GM12878 (cell line): ENCODE data around the gene MRPS14. TPM values are rescaled to one million over a fixed set of nuclear protein-coding genes. Genes with fewer than 3 reads are reported as not detected.

Experiments used
- ATAC-seq: fragments of 200-7000 bp; cut with Tn5 transposase; 3 replicates; pipeline ENCODE4 v1.9.1; 2020; ENCODE audit warnings: mild to moderate bottlenecking, moderate library complexity
- BruUV-seq: library from RNA; stranded (reverse); fragments of 400-500 nt; replicated peaks from 2 replicates; lab custom pipeline; 2021; lab: Mats Ljungman, UMichigan
- CTCF ChIA-PET: fragments of 300-600 bp; sonication (Branson Sonifier 250); formaldehyde crosslinking; extraction: SDS; loops from one replicate; lab custom pipeline; 2021; ENCODE audit warnings: inconsistent platforms; lab: Yijun Ruan, JAX
- POLR2A ChIA-PET: fragments of 350-600 bp; formaldehyde crosslinking; extraction: SDS; loops from one replicate; lab custom pipeline; 2021; ENCODE audit warnings: inconsistent platforms; lab: Charles Lee
- RAD21 ChIA-PET: fragments of 300-600 bp; sonication (Branson Sonifier 250); formaldehyde crosslinking; loops from one replicate; lab custom pipeline; 2023; ENCODE audit warnings: antibody characterized with exemption; ENCODE audit not compliant: unreplicated experiment; lab: Charles Lee
- SMC1A ChIA-PET: fragments of 300-600 bp; sonication (Branson Sonifier 250); formaldehyde crosslinking; loops from one replicate; lab custom pipeline; 2023; ENCODE audit not compliant: unreplicated experiment, uncharacterized antibody; lab: Charles Lee
- DNase-seq: peaks from one replicate; pipeline ENCODE4 v3.0.0-alpha.2; 2011; ENCODE audit warnings: low read depth, low spot score
- FAIRE-seq: peaks from 3 replicates; lab custom pipeline; 2011; peaks lifted over from hg19 to GRCh38; lab: Jason Lieb, UNC
- H2AFZ ChIP-seq: 2 replicates; pipeline ENCODE4 v1.6.0; 2011; ENCODE audit warnings: low read depth, low read length, control low read depth; ENCODE audit not compliant: control insufficient read depth
- H3K27ac ChIP-seq: 2 replicates; pipeline ENCODE4 v1.5.1; 2011; ENCODE audit warnings: control low read depth; ENCODE audit not compliant: control insufficient read depth, insufficient read depth
- H3K27me3 ChIP-seq, 2 experiments: replicated peaks in 1 of 2; 2 replicates each; pipeline versions ENCODE4 v1.6.0 to v1.6.1; 2011; ENCODE audit warnings: low read length in 1 of 2; ENCODE audit not compliant: control insufficient read depth in 2 of 2, insufficient read depth in 2 of 2
- H3K36me3 ChIP-seq, 2 experiments: 2 replicates each; pipeline ENCODE4 v1.5.1; 2011; ENCODE audit warnings: low read length in 1 of 2; ENCODE audit not compliant: control insufficient read depth in 2 of 2, insufficient read depth in 2 of 2
- H3K4me1 ChIP-seq: 2 replicates; pipeline ENCODE4 v1.6.1; 2011; ENCODE audit warnings: mild to moderate bottlenecking, low read length, moderate library complexity, mixed read lengths; ENCODE audit not compliant: control insufficient read depth, insufficient read depth
- H3K4me2 ChIP-seq: 2 replicates; pipeline ENCODE4 v1.6.0; 2011; ENCODE audit warnings: control low read depth; ENCODE audit not compliant: control insufficient read depth, insufficient read depth
- H3K4me3 ChIP-seq: fragments of 200-600 bp; sonication (generic); 2 replicates; pipeline ENCODE4 v1.5.1; 2016
- H3K79me2 ChIP-seq: 2 replicates; pipeline ENCODE4 v1.6.0; 2011; ENCODE audit warnings: low read length; ENCODE audit not compliant: control insufficient read depth, insufficient read depth
- H3K9ac ChIP-seq: 2 replicates; pipeline ENCODE4 v1.8.0; 2011; ENCODE audit warnings: low read length, control low read depth, mixed read lengths; ENCODE audit not compliant: control insufficient read depth, insufficient read depth
- H3K9me3 ChIP-seq: replicated peaks from 3 replicates; pipeline ENCODE4 v1.5.1; 2011; ENCODE audit warnings: mild to moderate bottlenecking, low read length; ENCODE audit not compliant: control insufficient read depth, insufficient read depth
- H4K20me1 ChIP-seq: 2 replicates; pipeline ENCODE4 v1.6.0; 2011; ENCODE audit not compliant: control insufficient read depth, insufficient read depth
- BMI1 ChIP-seq: fragments of 450-650 bp; IDR thresholded peaks from 2 replicates; pipeline ENCODE4 v1.6.1; 2016; ENCODE audit warnings: mild to moderate bottlenecking, moderate library complexity, borderline replicate concordance
- CBX5 ChIP-seq: sonication (generic); IDR thresholded peaks from 2 replicates; pipeline ENCODE4 v1.6.1; 2016; ENCODE audit warnings: low read depth, moderate library complexity, mild to moderate bottlenecking, inconsistent platforms
- ESRRA ChIP-seq: IDR thresholded peaks from 2 replicates; pipeline ENCODE4 v1.6.1; 2012; ENCODE audit warnings: mild to moderate bottlenecking, low read length, improper control_type of control experiment
- HSF1 ChIP-seq: fragments of 150-350 bp; IDR thresholded peaks from 2 replicates; pipeline ENCODE4 v1.6.1; 2014; ENCODE audit warnings: mild to moderate bottlenecking, low read depth, low read length
- MEF2B ChIP-seq: fragments of 450-650 bp; IDR thresholded peaks from 2 replicates; pipeline ENCODE4 v1.6.1; 2018; ENCODE audit warnings: mild to moderate bottlenecking, moderate library complexity; ENCODE audit not compliant: partially characterized antibody, poor library complexity, severe bottlenecking
- NKRF ChIP-seq: fragments of 450-650 bp; conservative IDR thresholded peaks from 2 replicates; pipeline ENCODE4 v1.6.1; 2017; ENCODE audit warnings: mild to moderate bottlenecking, moderate library complexity
- POLR2AphosphoS2 ChIP-seq: IDR thresholded peaks from 2 replicates; pipeline ENCODE4 v1.6.1; 2011; ENCODE audit warnings: low read depth, mild to moderate bottlenecking, low read length, improper control_type of control experiment, moderate library complexity
- POLR2AphosphoS5 ChIP-seq: IDR thresholded peaks from 2 replicates; pipeline ENCODE4 v1.6.1; 2011; ENCODE audit warnings: mild to moderate bottlenecking, low read length, inconsistent platforms
- RELB ChIP-seq: fragments of 450-650 bp; IDR thresholded peaks from 2 replicates; pipeline ENCODE4 v1.6.1; 2017; ENCODE audit warnings: low read depth, mild to moderate bottlenecking, moderate library complexity
- STAT1 ChIP-seq: fragments of 450-650 bp; conservative IDR thresholded peaks from 2 replicates; pipeline ENCODE4 v1.6.1; 2014; ENCODE audit warnings: antibody characterized with exemption, mild to moderate bottlenecking
- TCF3 ChIP-seq: IDR thresholded peaks from 2 replicates; pipeline ENCODE4 v1.6.1; 2012; ENCODE audit warnings: low read depth, mild to moderate bottlenecking, low read length, borderline replicate concordance; ENCODE audit not compliant: insufficient read depth
- TCF7 ChIP-seq: IDR thresholded peaks from 2 replicates; pipeline ENCODE4 v1.6.1; 2014; ENCODE audit warnings: antibody characterized with exemption, borderline replicate concordance
- YY1 ChIP-seq: IDR thresholded peaks from 2 replicates; pipeline ENCODE4 v1.6.1; 2011; ENCODE audit warnings: low read depth, mild to moderate bottlenecking, low read length
- ZNF217 ChIP-seq: fragments of 450-650 bp; IDR thresholded peaks from 2 replicates; pipeline ENCODE4 v1.6.1; 2017; ENCODE audit warnings: antibody characterized with exemption, mild to moderate bottlenecking
- ZNF24 ChIP-seq: fragments of 450-650 bp; IDR thresholded peaks from 2 replicates; pipeline ENCODE4 v1.6.1; 2017; ENCODE audit warnings: antibody characterized with exemption, mild to moderate bottlenecking
- WGBS: methylation state at CpG from one replicate; pipeline ENCODE4 v1.1.6; 2016; ENCODE audit warnings: low lambda C conversion rate; ENCODE audit not compliant: insufficient replicate concordance, insufficient coverage; ENCODE audit errors: missing lambda C conversion rate; 5-methylcytosine and 5-hydroxymethylcytosine counted together
- in situ Hi-C: fragments of 300-500 bp; cut with MboI; formaldehyde crosslinking; loops from 9 replicates; pipeline ENCODE4 v1.14.3; 2018; ENCODE audit warnings: mixed read lengths
- intact Hi-C: fragments of 100-400 bp; cut with micrococcal nuclease; formaldehyde crosslinking; loops from one replicate; pipeline ENCODE4 v1.14.2; 2022; ENCODE audit not compliant: unreplicated experiment
- polyA plus RNA-seq, 11 experiments: library from polyadenylated mRNA; depleted of rRNA in 4 of 11; unstranded in 6 of 11; stranded (reverse) in 5 of 11; fragments of >200 nt; fragmentation: Nextera tagmentation in 4 of 11; fragmentation: Illumina TruSeq in 1 of 11; extraction: Ambion mirVana in 4 of 11; extraction: Trizol in 1 of 11; gene quantifications; 1 replicate in 1 of 11; 2 replicates in 10 of 11; pipeline versions ENCODE4 v1.2.1 to v1.2.3, GENCODE V29; 2011 to 2016; ENCODE audit warnings: inconsistent platforms in 2 of 11, missing spikeins in 2 of 11, low read depth in 1 of 11
- total RNA-seq, 4 experiments: library from RNA; depleted of rRNA in 3 of 4; stranded (reverse); fragments of >200 nt in 3 of 4; fragmentation: Illumina TruSeq in 1 of 4; extraction: Trizol in 1 of 4; gene quantifications; 2 replicates each; pipeline versions ENCODE4 v1.2.1 to v1.2.3, GENCODE V29; 2013 to 2021

Gene MRPS14
- total and polyA plus RNA-seq, 10 of the 15 experiments (the other 5 are each of a cell fraction or from before 2014, with no cell fraction given): 31.1 to 224 (median 50.4) TPM

GRCh38 chr1:174965362-174966007 is 57.7 kb downstream of the MRPS14 start:
- Histone ChIP-seq H3K27ac (no peak overlapping the region), H3K9ac (no peak overlapping the region), H2AFZ (no peak overlapping the region), H3K79me2 (no peaks in the 10 kb centered on the region), H3K4me3 (no peak overlapping the region), H4K20me1 (no peaks in the 10 kb centered on the region), H3K4me1 (peaks cover 34% of the 10 kb centered on the region), H3K36me3 (0 out of 4 replicates have a peak, but pooled peaks cover 0 to 2% of the 10 kb centered on the region in 2 experiments), H3K4me2 (no peak overlapping the region), H3K9me3 (no peaks in the 10 kb centered on the region), H3K27me3 (no peaks in the 10 kb centered on the region)
- ChIA-PET CTCF (interaction anchor here (0.6 to 1.5 kb wide), 12 partner anchors 8 to 195 kb away, joined by 3 to 6 read pairs (median 3); no protein-coding TSS in a partner anchor), RAD21 (interaction anchor here (0.8 to 4.1 kb wide), 15 partner anchors 9 to 223 kb away, joined by 3 to 59 read pairs (median 6); partner anchors contain the start of genes CACYBP and MRPS14), POLR2A (interaction anchor here (0.6 to 7.2 kb wide), 13 partner anchors 9 to 1242 kb away, joined by 3 to 74 read pairs (median 4); partner anchors contain the start of genes CACYBP and MRPS14), SMC1A (interaction anchor here (0.6 to 7.4 kb wide), 17 partner anchors 8 to 166 kb away, joined by 3 to 81 read pairs (median 9); partner anchors contain the start of gene CACYBP)
- no peak for DNase-seq
- TF ChIP-seq TCF7 (no peak), ZNF24 (no peak), TCF3 (no peak), MEF2B (no peak), NKRF (no peak), STAT1 (no peak), POLR2AphosphoS5 (no peak), ZNF217 (no peak), HSF1 (no peak), ESRRA (no peak), BMI1 (no peak), YY1 (no peak), POLR2AphosphoS2 (no peak), CBX5 (no peak), RELB (no peak)
- no peak for FAIRE-seq
- intact Hi-C loops: loop anchor here (5.0 kb wide), 1 partner anchor 178 kb away; no protein-coding TSS in a partner anchor
- in situ Hi-C loops: no loop called here
- ATAC-seq: no peak
- 62% methylated on average over 3 of the region's 3 CpGs for WGBS
- BruUV-seq: no TSS peak
